Fibroblast of mammary gland (primary cell): Measurements from ENCODE around the gene EXOSC3.

Source experiments
- DNase-seq: peaks from one replicate; pipeline ENCODE4 v3.0.0-alpha.2; 2010; ENCODE audit warnings: low read depth
- H3K4me3 ChIP-seq: 2 replicates; pipeline ENCODE4 v1.5.1; 2011; ENCODE audit warnings: low read depth, mild to moderate bottlenecking, low read length, moderate library complexity; ENCODE audit not compliant: control insufficient read depth
- CTCF ChIP-seq: conservative IDR thresholded peaks from 2 replicates; pipeline ENCODE4 v1.5.1; 2011; ENCODE audit warnings: low read depth, low read length, inconsistent platforms; ENCODE audit not compliant: control insufficient read depth, insufficient read depth

The EXOSC3 gene

GRCh38 chr9:37796232-37796631 lies 11.4 kb upstream of the EXOSC3 start:
- TF ChIP-seq CTCF: no peak
- H3K4me3 ChIP-seq: no peak overlapping the region
- no peak for DNase-seq

DNA sequence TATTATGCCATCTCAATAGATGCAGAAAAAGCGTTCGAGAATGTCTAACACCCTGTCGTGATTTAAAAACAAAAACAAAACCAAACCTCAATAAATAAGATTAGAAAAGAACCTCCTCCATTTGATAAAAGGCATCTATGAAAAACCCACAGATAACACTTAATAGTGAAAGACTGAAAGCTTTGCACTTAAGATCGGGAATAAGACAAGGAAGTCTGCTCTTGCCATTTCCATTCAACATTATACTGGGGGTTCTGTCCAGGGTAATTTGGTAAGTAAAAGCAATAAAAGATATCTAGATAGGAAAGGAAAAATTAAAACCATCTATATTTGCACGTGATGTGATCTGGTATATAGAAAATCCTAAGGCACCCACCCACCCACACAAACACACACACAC lies 7.3 kb upstream of the EXOSC3 start:
- no peak for DNase-seq
- no peak for TF ChIP-seq CTCF

DNA sequence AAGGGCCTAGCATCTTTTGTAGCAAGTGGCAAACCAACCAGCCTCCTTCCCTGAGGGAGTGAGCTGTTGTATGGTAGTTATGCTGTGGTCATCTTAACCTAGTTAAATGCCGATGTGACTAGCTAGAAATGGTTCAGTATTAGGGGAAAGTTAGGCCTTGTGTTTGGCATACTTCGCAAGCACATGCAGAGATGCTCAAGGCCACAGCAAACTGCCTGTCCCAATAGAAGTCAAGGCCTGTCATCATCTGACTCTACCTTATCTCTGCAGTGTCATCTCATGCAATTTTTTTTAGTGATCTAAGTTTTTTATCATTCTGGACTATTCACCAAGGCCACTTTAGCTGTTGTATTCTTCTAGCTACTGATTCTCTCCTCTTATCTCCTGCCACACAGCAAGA lies 5.2 kb upstream of the EXOSC3 start:
- DNase-seq: no peak

More for the DNA sequence above, 7.3 kb upstream of the EXOSC3 start:
- H3K4me3 ChIP-seq: no peak overlapping the region

GRCh38 chr9:37788332-37788731 lies 3.5 kb upstream of the EXOSC3 start:
- TF ChIP-seq CTCF: no peak
- no peak overlapping the region for H3K4me3 ChIP-seq
- DNase-seq: no peak

More for the DNA sequence above, 5.2 kb upstream of the EXOSC3 start:
- H3K4me3 ChIP-seq: no peak overlapping the region
- TF ChIP-seq CTCF: no peak

DNA sequence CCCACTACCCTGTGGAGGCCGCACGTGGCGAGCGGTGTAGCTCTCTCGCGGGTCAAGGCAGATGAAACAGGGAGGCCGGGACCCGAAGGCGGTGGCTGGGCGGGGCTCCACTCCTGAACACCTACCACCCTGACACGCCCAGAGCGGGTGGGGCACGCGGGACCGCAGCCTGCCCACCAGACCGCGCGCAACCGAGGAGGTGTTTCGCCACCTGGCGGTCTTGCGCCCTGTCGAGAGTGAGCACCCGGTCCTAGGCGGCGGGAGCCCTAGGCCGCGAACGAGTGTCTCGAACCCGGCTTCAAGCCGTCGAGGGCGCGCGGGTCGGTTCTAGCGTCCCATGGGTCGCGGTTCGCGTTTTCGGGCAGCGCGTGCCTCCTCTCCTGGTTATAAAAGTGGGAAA lies 2.2 kb upstream of the EXOSC3 start:
- TF ChIP-seq CTCF: no peak
- H3K4me3 ChIP-seq: no peak overlapping the region
- no peak for DNase-seq

DNA sequence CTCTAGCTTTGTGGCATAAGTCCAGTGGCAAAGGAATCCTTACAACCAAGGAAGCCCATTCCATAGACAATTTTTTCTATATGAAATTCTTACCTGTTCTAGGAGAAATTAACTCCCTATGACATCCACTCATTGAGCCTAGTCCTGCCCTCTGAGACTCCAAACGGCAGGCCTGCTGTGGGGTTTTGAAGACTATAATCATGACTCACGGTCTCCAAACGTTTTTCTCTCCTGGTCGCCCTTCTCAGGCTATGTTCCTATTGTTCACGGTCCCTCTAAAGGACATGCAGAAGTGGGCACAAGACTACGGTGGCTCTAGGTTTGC lies 611 bp downstream of the EXOSC3 start:
- peak overlapping the region; percentile 95 for H3K4me3 ChIP-seq
- peak; percentile 18 for DNase-seq
- TF ChIP-seq CTCF: no peak

GRCh38 chr9:37778534-37778933 lies 6.3 kb downstream of the EXOSC3 start:
- TF ChIP-seq CTCF: no peak
- DNase-seq: no peak
- no peak overlapping the region for H3K4me3 ChIP-seq
